Measurements from ENCODE around the gene TMEM158. TPM values are rescaled to one million over a fixed set of nuclear protein-coding genes. Genes with fewer than 3 reads are reported as not detected.

TMEM158 gene
- total RNA-seq, 1 donor from 2014 or later = 1.9 TPM

DNA sequence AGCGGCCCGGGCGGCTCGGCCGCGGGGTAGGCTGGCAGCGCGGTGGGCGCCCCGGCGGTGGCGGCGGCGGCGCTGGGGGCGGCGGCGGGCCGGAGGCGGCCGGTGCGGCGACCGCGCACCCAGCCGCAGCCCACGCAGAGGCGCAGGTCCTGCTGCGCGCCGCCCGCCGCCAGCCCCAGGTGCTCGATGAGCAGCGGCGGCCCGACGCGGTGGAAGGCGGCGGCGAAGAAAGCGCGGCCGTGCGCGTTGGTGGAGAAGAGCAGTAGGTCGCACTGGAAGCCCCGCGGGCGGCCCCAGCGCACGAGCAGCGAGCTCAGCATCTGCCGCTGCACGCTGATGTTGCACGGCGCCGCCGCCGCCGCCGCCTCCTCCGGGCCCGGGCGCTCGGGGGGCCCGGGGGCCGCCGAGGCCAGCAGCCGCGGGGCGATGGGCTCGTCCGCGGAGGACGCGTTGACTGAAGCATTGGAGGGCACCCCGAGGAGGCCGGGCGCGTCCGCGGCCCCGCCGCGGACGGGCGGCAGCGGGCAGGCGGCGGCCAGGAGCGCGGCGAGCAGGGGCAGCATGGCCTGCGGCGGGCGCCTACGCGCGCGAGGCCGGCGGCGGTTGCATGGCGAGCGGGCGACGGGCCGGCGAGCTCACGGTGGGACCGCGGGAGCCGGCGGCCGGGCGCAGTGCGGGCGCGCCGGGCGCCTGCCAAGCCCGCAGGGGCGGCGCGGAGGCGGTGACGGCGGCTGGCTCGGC, 452 bp downstream of the TMEM158 start:
- intact Hi-C loops (cut with micrococcal nuclease) = loop anchor here (5.0 to 10.0 kb wide), 3 partner anchors 183 to 869 kb away; no protein-coding TSS in a partner anchor
- Mint-ChIP-seq H3K4me3 (ENCODE audit: low read depth) (no peak overlapping the region), H3K36me3 (ENCODE audit: low read depth) (no peaks in the 10 kb centered on the region), H3K27ac (no peak overlapping the region), H3K27me3 (ENCODE audit: low read depth) (peaks cover 78% of the 10 kb centered on the region), H3K4me1 (ENCODE audit: low read depth) (peaks cover 14% of the 10 kb centered on the region), H3K9me3 (no peaks in the 10 kb centered on the region)
- peak; percentile 25 for DNase-seq (ENCODE audit: low spot score)

DNA sequence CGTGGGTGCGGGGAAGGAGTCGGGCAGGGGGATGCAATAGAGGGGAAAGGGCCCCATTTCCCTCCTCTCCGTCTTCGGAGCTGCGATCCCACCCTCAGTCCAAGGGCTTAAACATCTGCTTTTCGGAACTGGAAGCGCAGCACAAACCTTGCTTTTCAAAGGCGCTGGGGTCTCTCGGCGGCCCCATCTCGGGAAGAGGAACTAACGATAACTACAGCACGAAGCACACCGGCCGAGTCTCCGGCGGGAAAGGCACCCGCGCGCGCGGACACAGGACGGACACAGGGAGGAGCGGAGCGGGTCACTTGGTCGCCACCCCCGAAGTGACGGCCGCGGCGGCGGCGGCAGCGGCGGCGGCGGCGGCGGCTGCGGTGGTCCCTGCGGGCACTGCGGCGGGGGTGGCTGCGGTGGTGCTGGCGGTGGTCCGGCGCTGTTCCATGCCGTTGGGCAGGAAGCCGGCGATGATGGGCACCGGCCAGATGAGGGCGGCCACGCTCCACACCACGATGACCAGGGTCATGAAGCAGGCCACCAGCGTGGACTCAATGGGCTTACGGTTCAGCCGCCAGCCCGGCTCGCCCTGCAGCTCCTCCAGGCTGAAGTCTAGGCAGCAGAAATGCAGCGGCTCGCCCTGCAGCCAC, 1.1 kb downstream of the TMEM158 start:
- Mint-ChIP-seq H3K36me3 (ENCODE audit: low read depth) (no peaks in the 10 kb centered on the region), H3K27ac (peak overlapping the region; percentile 62), H3K4me3 (ENCODE audit: low read depth) (peak overlapping the region; percentile 84), H3K4me1 (ENCODE audit: low read depth) (peaks cover 14% of the 10 kb centered on the region), H3K9me3 (no peaks in the 10 kb centered on the region), H3K27me3 (ENCODE audit: low read depth) (peaks cover 77% of the 10 kb centered on the region)
- intact Hi-C loops (cut with micrococcal nuclease) = loop anchor here (5.0 to 10.0 kb wide), 3 partner anchors 183 to 870 kb away; no protein-coding TSS in a partner anchor
- DNase-seq (ENCODE audit: low spot score) = peak; percentile 13

DNA sequence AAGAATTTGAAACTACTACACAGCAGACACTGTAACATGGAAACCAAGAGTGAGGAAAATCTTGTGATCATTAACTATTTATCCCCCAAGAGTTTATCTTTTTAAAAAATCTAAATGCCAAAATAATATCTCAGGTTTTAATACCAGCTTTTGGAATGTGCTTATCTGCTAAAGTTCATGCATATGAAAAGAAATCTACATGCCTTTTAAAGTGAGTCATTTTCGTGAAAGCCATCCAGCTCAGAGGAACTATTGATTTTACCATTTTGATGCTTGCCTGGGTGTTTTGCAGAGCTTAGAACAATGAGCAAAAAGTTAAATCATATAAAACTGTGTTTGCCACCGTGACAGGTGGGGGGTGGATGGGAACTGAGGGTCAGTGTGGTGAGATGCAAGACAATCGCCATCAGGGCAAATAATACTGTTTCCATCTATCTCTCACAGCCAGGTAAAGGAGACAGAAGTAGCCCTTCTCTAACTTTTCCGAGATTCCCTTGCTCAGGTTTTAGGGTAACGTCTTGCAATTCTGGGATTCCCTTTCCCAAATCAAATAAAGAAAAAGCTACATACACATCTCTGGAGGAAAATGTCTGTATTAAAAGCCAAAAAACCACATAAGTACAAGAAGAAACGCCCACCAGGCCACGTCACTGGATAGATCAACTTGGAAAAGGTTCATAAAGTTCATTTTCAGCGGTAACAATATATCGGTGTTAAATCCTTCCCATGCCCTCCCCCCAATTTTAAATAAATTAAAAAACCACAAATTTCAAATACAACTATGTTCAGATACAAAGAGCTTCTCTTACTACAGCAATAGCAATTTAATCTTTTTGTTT, 2.0 kb downstream of the TMEM158 start:
- peak overlapping the region; percentile 84 for H3K4me3 Mint-ChIP-seq (ENCODE audit: low read depth)
- peaks cover 69% of the 10 kb centered on the region for H3K27me3 Mint-ChIP-seq (ENCODE audit: low read depth)
- H3K27ac Mint-ChIP-seq = peak overlapping the region; percentile 55

DNA sequence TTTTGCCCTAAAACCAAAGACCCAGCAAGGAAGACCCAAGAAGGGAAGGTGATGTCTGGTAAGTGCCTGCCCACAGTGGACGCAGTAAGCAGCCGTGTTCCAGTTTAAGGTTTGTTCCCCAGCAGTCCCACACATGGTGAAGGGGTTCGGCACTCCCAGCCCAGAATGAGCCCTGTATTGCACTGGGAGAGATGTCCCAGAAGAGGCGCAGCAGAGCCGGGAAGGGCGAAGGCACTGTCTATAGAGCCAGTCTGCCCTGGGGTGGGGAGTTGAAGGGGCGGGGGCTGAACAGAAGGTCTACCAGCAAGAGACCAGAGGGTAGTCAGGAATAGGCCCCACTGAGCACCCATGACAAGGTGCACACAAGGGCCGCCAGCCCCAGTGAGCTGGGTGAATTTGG, 6.4 kb downstream of the TMEM158 start:
- no peaks in the 10 kb centered on the region for H3K9me3 Mint-ChIP-seq
- intact Hi-C loops (cut with micrococcal nuclease) = loop anchor here (10.0 kb wide), 2 partner anchors 435 to 875 kb away; no protein-coding TSS in a partner anchor
- no peak overlapping the region for H3K27ac Mint-ChIP-seq
- H3K4me3 Mint-ChIP-seq (ENCODE audit: low read depth) = no peak overlapping the region
- peaks cover 11% of the 10 kb centered on the region for H3K4me1 Mint-ChIP-seq (ENCODE audit: low read depth)
- DNase-seq (ENCODE audit: low spot score) = no peak
- no peaks in the 10 kb centered on the region for H3K36me3 Mint-ChIP-seq (ENCODE audit: low read depth)
- H3K27me3 Mint-ChIP-seq (ENCODE audit: low read depth) = peaks cover 68% of the 10 kb centered on the region

More for the DNA sequence above, 2.0 kb downstream of the TMEM158 start:
- H3K9me3 Mint-ChIP-seq = no peaks in the 10 kb centered on the region
- no peaks in the 10 kb centered on the region for H3K36me3 Mint-ChIP-seq (ENCODE audit: low read depth)
- DNase-seq (ENCODE audit: low spot score) = no peak
- intact Hi-C loops (cut with micrococcal nuclease) = loop anchor here (10.0 kb wide), 2 partner anchors 431 to 871 kb away; no protein-coding TSS in a partner anchor
- H3K4me1 Mint-ChIP-seq (ENCODE audit: low read depth) = peaks cover 14% of the 10 kb centered on the region

DNA sequence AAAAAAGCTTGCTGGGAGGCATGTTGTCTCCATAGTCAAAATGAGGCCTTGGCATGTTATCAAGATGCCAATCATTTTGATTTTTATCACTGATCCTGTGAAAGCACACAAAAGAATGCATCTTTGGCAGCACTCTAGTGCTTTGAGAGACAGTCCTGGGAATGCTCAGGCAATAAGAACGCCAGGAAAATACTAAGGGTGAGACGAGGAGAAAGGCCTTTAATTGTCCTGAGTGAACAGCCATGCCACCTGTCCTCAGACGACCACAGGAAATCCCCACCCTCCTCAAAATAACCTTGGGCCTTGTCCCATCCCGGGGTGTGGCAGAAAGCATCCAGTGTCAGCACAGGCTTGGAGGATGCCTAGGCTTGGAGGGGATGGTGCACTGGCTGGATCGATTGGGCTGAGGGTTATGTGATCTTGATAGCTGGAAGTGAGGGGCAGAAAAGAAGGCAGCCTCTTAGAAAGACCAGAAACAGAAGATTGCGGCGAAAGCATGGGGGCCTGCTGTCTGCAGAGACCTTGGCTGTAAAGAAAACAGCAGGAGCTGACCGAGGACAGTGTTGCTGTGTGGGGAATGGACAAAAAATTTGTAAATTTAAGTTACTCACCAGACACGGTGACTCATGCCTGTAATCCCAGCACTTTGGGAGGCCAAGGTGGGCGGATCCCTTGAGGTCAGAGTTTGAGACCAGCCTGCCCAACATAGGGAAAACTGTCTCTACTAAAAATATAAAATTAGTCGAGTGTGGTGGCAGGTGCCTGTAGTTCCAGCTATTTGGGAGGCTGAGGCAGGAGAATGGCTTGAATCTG, 7.3 kb downstream of the TMEM158 start:
- intact Hi-C loops (cut with micrococcal nuclease) = no loop called here
- no peak for DNase-seq (ENCODE audit: low spot score)
- H3K9me3 Mint-ChIP-seq = no peaks in the 10 kb centered on the region
- peaks cover 59% of the 10 kb centered on the region for H3K27me3 Mint-ChIP-seq (ENCODE audit: low read depth)
- no peak overlapping the region for H3K27ac Mint-ChIP-seq
- H3K36me3 Mint-ChIP-seq (ENCODE audit: low read depth) = no peaks in the 10 kb centered on the region
- no peak overlapping the region for H3K4me3 Mint-ChIP-seq (ENCODE audit: low read depth)
- peaks cover 8% of the 10 kb centered on the region for H3K4me1 Mint-ChIP-seq (ENCODE audit: low read depth)

DNA sequence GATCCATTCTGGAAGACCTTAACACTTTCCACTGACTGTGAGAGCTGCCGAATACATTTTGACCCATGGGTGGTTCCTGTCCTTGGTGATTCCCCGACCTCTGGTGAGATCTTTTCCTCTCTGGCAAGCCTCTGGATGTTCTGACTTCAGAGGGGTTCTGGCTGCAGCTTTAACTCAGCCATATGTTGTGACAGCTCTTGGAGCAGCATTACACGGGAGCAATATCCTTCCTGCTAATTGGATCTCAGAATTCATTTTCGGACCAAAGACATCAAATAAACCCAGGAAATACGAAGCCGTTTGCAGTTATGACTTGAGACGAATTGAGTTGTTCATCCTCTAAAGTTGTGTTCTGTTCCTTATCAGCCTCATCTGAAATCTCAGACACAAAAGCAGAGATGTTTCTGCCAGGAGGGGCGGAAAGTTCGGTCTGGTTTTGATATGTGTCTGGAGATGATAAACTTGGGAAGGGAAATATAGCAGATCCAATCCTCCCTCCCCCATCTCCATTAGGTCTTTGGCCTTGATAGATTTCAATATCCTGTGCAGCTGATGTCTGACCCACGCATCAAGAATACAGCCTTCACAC, 10.0 kb downstream of the TMEM158 start:
- H3K27ac Mint-ChIP-seq = no peak overlapping the region
- no peaks in the 10 kb centered on the region for H3K36me3 Mint-ChIP-seq (ENCODE audit: low read depth)
- intact Hi-C loops (cut with micrococcal nuclease) = no loop called here
- no peak for DNase-seq (ENCODE audit: low spot score)
- no peaks in the 10 kb centered on the region for H3K9me3 Mint-ChIP-seq
- peaks cover 43% of the 10 kb centered on the region for H3K27me3 Mint-ChIP-seq (ENCODE audit: low read depth)
- peaks cover 8% of the 10 kb centered on the region for H3K4me1 Mint-ChIP-seq (ENCODE audit: low read depth)
- no peak overlapping the region for H3K4me3 Mint-ChIP-seq (ENCODE audit: low read depth)

DNA sequence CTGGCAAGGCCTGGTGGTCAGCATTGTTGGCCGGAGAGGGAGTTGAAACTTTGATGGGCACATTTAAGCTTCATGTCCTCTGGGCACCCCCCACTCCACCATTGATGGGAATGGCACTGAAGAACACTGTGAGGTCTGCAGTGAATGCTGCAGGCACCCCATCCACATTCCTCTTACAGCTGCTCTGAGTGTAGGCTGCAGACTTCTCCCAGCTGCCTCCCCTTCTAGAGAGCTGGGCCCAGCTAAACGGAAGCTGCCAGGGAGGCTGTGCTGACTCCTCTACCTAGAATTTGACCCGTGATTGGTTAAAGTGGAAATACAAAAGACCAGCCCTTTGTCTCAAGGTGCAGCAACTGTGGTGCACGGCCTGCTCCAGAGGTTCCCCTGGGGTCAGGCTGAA, 10.6 kb downstream of the TMEM158 start:
- Mint-ChIP-seq H3K27ac (no peak overlapping the region), H3K36me3 (ENCODE audit: low read depth) (no peaks in the 10 kb centered on the region), H3K4me3 (ENCODE audit: low read depth) (no peak overlapping the region), H3K4me1 (ENCODE audit: low read depth) (peaks cover 13% of the 10 kb centered on the region), H3K27me3 (ENCODE audit: low read depth) (peaks cover 40% of the 10 kb centered on the region), H3K9me3 (no peaks in the 10 kb centered on the region)
- intact Hi-C loops (cut with micrococcal nuclease) = no loop called here
- no peak for DNase-seq (ENCODE audit: low spot score)

DNA sequence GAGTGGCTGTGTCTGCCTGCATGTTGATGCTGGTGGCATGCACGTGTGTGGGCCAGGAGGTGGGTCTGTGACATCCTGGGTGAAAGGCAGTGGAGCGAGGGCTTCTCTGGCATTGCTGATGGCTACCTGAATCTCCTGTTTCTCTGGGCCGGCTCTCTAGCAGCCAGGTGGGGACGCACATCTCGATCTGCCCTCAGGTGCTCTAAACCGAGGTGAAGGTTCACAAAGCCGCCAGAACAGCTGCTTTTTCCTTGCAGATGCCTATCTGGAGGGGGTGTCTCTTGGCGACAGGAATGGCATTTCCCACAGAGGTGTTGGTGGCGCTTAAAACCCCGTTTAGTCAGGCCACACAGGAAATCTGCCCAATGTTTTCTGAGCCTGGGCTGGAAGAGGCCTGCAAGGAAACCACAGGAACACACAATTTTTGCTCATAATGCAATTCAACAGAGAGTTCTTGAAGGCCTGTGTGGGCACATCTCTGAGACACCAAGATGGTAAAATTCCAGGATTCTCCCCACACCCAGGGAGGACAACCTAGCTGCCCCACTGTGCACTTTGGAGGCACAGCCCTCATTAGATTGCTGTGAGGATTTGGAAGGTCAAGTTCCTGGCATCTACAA, 11.9 kb downstream of the TMEM158 start:
- Mint-ChIP-seq H3K4me3 (ENCODE audit: low read depth) (no peak overlapping the region), H3K27ac (no peak overlapping the region), H3K9me3 (no peaks in the 10 kb centered on the region), H3K27me3 (ENCODE audit: low read depth) (peaks cover 36% of the 10 kb centered on the region), H3K36me3 (ENCODE audit: low read depth) (no peaks in the 10 kb centered on the region), H3K4me1 (ENCODE audit: low read depth) (peaks cover 17% of the 10 kb centered on the region)
- no peak for DNase-seq (ENCODE audit: low spot score)
- intact Hi-C loops (cut with micrococcal nuclease) = no loop called here

DNA sequence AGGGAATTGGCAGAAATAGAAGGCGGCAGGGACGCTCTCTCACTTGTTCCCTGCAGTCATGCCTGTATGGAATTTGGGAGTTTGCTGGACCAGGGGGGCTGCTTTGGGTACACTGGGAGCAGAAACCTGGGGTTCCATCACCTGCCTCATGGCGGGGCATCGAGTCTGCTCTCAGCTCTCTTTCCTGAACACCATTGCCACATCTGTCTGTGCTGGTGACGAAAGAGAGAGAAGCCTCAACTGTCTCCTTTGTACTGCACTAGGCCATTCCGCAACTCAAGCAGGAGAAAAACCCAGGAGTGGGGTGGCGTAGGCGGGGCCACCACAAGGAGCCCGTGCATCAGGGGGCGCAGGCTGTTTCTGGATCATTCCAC, 14.0 kb downstream of the TMEM158 start:
- Mint-ChIP-seq H3K27me3 (ENCODE audit: low read depth) (peaks cover 25% of the 10 kb centered on the region), H3K4me3 (ENCODE audit: low read depth) (no peak overlapping the region)

DNA sequence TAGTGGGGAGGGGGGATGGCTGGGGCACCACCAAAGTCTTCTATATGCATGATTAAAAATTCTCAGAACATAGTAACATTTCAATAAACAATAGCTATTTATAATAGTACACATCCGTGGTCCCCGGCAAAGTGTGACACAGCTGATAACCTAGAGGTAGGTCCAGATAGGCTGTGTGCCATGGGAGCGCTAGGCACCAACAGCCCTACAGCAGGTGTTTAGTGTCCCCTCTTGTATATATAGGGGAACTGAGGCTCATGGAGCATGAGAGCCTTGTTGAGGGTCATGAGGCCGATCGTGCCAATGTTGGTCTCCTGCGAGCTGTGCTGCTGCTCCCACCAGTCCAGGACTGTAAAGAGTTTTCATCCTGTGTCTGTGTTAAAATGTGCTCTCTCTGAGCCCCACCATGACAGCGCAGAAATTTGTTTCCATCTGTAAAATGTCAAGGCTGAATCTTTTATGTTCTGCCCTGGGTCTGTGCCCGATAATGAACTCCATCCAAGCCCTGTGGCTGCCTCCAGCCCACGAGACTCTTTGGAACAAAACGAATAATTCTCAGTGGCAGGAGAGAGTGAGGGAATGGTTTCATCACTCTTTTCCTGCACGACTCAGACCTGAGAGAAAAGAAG, 14.5 kb downstream of the TMEM158 start:
- Mint-ChIP-seq H3K4me1 (ENCODE audit: low read depth) (peaks cover 31% of the 10 kb centered on the region), H3K27me3 (ENCODE audit: low read depth) (peaks cover 22% of the 10 kb centered on the region), H3K27ac (no peak overlapping the region), H3K9me3 (no peaks in the 10 kb centered on the region), H3K36me3 (ENCODE audit: low read depth) (no peaks in the 10 kb centered on the region), H3K4me3 (ENCODE audit: low read depth) (no peak overlapping the region)
- intact Hi-C loops (cut with micrococcal nuclease) = no loop called here
- DNase-seq (ENCODE audit: low spot score) = no peak

More for the DNA sequence above, 14.0 kb downstream of the TMEM158 start:
- peaks cover 31% of the 10 kb centered on the region for H3K4me1 Mint-ChIP-seq (ENCODE audit: low read depth)
- H3K27ac Mint-ChIP-seq = no peak overlapping the region
- DNase-seq (ENCODE audit: low spot score) = no peak
- H3K36me3 Mint-ChIP-seq (ENCODE audit: low read depth) = no peaks in the 10 kb centered on the region
- no peaks in the 10 kb centered on the region for H3K9me3 Mint-ChIP-seq
- intact Hi-C loops (cut with micrococcal nuclease) = no loop called here

DNA sequence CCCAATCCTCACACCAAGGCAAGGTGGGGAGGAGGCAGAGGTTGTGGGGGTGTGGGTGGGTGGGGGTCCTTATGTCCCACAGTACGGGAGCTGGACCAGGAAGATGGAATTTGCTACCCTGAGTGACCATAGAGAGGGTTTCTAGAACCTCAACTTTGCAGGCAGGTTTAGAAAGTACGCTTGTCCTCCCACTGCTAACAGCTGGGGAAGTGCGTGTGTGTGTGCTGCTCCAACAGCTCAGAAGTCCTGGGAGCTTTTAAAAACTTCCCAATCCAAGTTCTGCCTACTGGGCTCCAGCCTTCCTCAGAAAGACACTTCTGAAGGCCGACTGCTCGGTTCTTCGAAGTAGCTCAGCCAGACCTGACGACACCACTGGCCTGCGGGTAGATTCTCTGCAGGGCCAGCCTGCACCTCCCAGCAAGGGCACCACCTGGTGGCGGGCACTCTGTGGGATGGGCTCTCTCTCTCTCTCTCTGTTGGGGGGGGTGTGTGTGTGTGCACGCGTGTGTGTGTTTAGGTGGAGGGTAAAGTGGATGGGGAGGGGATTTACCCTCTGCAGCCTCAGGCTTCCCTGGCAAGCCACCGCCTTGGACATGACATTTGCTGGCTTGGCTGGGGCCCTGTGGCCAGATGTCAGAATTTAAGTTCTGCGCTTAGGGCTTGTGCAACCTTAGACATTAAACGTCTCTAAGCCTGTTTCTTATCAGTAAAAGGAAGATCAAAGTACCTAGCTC, 15.6 kb downstream of the TMEM158 start:
- Mint-ChIP-seq H3K4me3 (ENCODE audit: low read depth) (no peak overlapping the region), H3K27ac (no peak overlapping the region), H3K9me3 (no peaks in the 10 kb centered on the region), H3K36me3 (ENCODE audit: low read depth) (no peaks in the 10 kb centered on the region), H3K27me3 (ENCODE audit: low read depth) (peaks cover 11% of the 10 kb centered on the region), H3K4me1 (ENCODE audit: low read depth) (peaks cover 31% of the 10 kb centered on the region)
- peak; percentile 69 for DNase-seq (ENCODE audit: low spot score)
- intact Hi-C loops (cut with micrococcal nuclease) = loop anchor here (1.0 kb wide), 1 partner anchor 170 kb away; no protein-coding TSS in a partner anchor
